Measurements from ENCODE around the gene DKKL1.

The DKKL1 gene

GRCh38 chr19:49398931-49399330 is 35.3 kb downstream of the DKKL1 start:
- intact Hi-C loops (cut with DNase I; ENCODE audit: low total_unique reads) = loop anchor here (5.0 kb wide), 1 partner anchor 33 kb away; no protein-coding TSS in a partner anchor
- Histone ChIP-seq H3K9me3 (no peaks in the 10 kb centered on the region), H3K27me3 (peaks cover 0 to 46% of the 10 kb centered on the region in 2 donors), H3K4me3 (no peak overlapping the region), H3K4me1 (no peaks in the 10 kb centered on the region), H3K36me3 (no peaks in the 10 kb centered on the region), H3K27ac (no peak overlapping the region)
- no peak for TF ChIP-seq CTCF (IDR thresholded peaks at IDR 0.05)
- no peak for DNase-seq

- Histone ChIP-seq H3K4me3 (no peak overlapping the region), H3K4me1 (no peaks in the 10 kb centered on the region), H3K27ac (no peak overlapping the region), H3K9me3 (no peaks in the 10 kb centered on the region), H3K27me3 (peaks cover 0 to 35% of the 10 kb centered on the region in 2 donors), H3K36me3 (no peaks in the 10 kb centered on the region)
- intact Hi-C loops (cut with DNase I; ENCODE audit: low total_unique reads) = no loop called here
- no peak for DNase-seq
- TF ChIP-seq CTCF (IDR thresholded peaks at IDR 0.05) = no peak
Observed at GRCh38 chr19:49400029-49400428, 36.4 kb downstream of the DKKL1 start.

- Histone ChIP-seq H3K36me3 (no peaks in the 10 kb centered on the region), H3K4me3 (no peak overlapping the region), H3K27me3 (peaks cover 0 to 17% of the 10 kb centered on the region in 2 donors), H3K4me1 (no peaks in the 10 kb centered on the region), H3K27ac (no peak overlapping the region), H3K9me3 (no peaks in the 10 kb centered on the region)
- DNase-seq = no peak
- intact Hi-C loops (cut with DNase I; ENCODE audit: low total_unique reads) = no loop called here
- TF ChIP-seq CTCF (IDR thresholded peaks at IDR 0.05) = no peak
Observed at GRCh38 chr19:49403404-49404187, 39.9 kb downstream of the DKKL1 start.

GRCh38 chr19:49407079-49407478 is 43.4 kb downstream of the DKKL1 start:
- no peaks in the 10 kb centered on the region for H3K4me1 ChIP-seq
- intact Hi-C loops (cut with DNase I; ENCODE audit: low total_unique reads) = no loop called here

GRCh38 chr19:49407482-49408015 is 43.9 kb downstream of the DKKL1 start:
- Histone ChIP-seq H3K4me3 (no peak overlapping the region), H3K27me3 (peaks cover 0 to 16% of the 10 kb centered on the region in 2 donors), H3K36me3 (no peaks in the 10 kb centered on the region), H3K9me3 (no peaks in the 10 kb centered on the region), H3K27ac (no peak overlapping the region), H3K4me1 (no peaks in the 10 kb centered on the region)
- DNase-seq = no peak
- intact Hi-C loops (cut with DNase I; ENCODE audit: low total_unique reads) = no loop called here
- no peak for TF ChIP-seq CTCF (IDR thresholded peaks at IDR 0.05)

More at GRCh38 chr19:49407079-49407478, 43.4 kb downstream of the DKKL1 start:
- Histone ChIP-seq H3K27me3 (peaks cover 0 to 20% of the 10 kb centered on the region in 2 donors), H3K27ac (no peak overlapping the region), H3K4me3 (no peak overlapping the region), H3K36me3 (no peaks in the 10 kb centered on the region), H3K9me3 (no peaks in the 10 kb centered on the region)
- DNase-seq = no peak
- TF ChIP-seq CTCF (IDR thresholded peaks at IDR 0.05) = no peak

Data from tibial artery (tissue), 4 donors.